ENCODE results near the gene SLC22A23. TPM values are rescaled to one million over a fixed set of nuclear protein-coding genes. Genes with fewer than 3 reads are reported as not detected.

SLC22A23 gene
- total RNA-seq, 4 donors from 2014 or later: 8.3 to 22.5 (median 12.8) TPM

DNA sequence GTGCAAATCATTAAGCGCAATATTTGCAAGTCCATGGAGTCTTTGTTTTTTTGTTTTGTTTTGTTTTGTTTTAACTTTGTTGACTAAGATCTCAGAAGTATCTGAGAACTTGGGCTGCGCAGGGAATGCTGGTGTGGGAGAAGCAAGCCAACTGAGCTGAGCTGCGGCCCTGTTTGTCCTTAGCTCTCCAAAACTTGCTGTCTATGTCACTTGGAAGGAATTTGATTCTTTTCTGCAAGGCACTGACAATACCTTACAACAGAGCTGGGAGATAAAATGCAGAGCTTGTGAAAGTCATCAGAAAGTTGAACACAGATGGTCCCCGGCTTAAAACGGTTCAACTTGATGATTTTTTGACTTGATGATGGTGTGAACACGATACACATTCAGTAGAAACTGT, 5.4 kb downstream of the SLC22A23 start:
- no peak for DNase-seq (ENCODE audit: low spot score)
- TF ChIP-seq, protein P1, sequence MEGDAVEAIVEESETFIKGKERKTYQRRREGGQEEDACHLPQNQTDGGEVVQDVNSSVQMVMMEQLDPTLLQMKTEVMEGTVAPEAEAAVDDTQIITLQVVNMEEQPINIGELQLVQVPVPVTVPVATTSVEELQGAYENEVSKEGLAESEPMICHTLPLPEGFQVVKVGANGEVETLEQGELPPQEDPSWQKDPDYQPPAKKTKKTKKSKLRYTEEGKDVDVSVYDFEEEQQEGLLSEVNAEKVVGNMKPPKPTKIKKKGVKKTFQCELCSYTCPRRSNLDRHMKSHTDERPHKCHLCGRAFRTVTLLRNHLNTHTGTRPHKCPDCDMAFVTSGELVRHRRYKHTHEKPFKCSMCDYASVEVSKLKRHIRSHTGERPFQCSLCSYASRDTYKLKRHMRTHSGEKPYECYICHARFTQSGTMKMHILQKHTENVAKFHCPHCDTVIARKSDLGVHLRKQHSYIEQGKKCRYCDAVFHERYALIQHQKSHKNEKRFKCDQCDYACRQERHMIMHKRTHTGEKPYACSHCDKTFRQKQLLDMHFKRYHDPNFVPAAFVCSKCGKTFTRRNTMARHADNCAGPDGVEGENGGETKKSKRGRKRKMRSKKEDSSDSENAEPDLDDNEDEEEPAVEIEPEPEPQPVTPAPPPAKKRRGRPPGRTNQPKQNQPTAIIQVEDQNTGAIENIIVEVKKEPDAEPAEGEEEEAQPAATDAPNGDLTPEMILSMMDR (IDR thresholded peaks at IDR 0.05): no peak
- no peak for ATAC-seq (ENCODE audit: low FRiP score)

GRCh38 chr6:3450888-3451287, 6.0 kb downstream of the SLC22A23 start:
- ATAC-seq (ENCODE audit: low FRiP score): no peak

GRCh38 chr6:3449750-3450305, 7.0 kb downstream of the SLC22A23 start:
- TF ChIP-seq, protein P1 (IDR thresholded peaks at IDR 0.05): no peak
- ATAC-seq (ENCODE audit: low FRiP score): no peak
- DNase-seq (ENCODE audit: low spot score): no peak

More at GRCh38 chr6:3450888-3451287, 6.0 kb downstream of the SLC22A23 start:
- DNase-seq (ENCODE audit: low spot score): no peak
- TF ChIP-seq, protein P1 (IDR thresholded peaks at IDR 0.05): no peak

DNA sequence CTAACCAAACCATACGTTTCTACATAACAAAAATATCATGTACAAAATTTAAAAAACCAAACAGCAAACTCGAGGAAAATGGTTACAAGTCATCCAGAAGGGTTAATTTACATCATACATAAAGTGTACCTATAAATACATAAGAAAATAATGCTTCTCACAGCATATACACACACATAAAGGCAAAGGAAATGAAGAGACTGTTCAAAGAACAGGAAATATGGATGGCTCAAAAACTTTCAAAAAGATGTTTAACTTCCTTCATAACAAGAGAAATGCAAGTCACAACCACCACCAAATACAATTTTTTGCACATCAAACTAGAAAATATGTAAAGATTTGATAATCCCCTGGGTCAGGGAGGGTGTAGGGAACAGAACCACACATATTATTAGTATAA, 7.5 kb downstream of the SLC22A23 start:
- no peak for ATAC-seq (ENCODE audit: low FRiP score)

GRCh38 chr6:3447005-3447404, 9.8 kb downstream of the SLC22A23 start:
- DNase-seq (ENCODE audit: low spot score) (no peak), ATAC-seq (ENCODE audit: low FRiP score) (no peak)
- TF ChIP-seq, protein P1 (IDR thresholded peaks at IDR 0.05): no peak

More for the DNA sequence above, 7.5 kb downstream of the SLC22A23 start:
- TF ChIP-seq, protein P1 (IDR thresholded peaks at IDR 0.05): no peak
- DNase-seq (ENCODE audit: low spot score): no peak

- TF ChIP-seq, protein P1 (IDR thresholded peaks at IDR 0.05): no peak
- DNase-seq (ENCODE audit: low spot score): no peak
- ATAC-seq (ENCODE audit: low FRiP score): no peak
These were observed 10.7 kb downstream of the SLC22A23 start for GRCh38 chr6:3446184-3446583.

DNA sequence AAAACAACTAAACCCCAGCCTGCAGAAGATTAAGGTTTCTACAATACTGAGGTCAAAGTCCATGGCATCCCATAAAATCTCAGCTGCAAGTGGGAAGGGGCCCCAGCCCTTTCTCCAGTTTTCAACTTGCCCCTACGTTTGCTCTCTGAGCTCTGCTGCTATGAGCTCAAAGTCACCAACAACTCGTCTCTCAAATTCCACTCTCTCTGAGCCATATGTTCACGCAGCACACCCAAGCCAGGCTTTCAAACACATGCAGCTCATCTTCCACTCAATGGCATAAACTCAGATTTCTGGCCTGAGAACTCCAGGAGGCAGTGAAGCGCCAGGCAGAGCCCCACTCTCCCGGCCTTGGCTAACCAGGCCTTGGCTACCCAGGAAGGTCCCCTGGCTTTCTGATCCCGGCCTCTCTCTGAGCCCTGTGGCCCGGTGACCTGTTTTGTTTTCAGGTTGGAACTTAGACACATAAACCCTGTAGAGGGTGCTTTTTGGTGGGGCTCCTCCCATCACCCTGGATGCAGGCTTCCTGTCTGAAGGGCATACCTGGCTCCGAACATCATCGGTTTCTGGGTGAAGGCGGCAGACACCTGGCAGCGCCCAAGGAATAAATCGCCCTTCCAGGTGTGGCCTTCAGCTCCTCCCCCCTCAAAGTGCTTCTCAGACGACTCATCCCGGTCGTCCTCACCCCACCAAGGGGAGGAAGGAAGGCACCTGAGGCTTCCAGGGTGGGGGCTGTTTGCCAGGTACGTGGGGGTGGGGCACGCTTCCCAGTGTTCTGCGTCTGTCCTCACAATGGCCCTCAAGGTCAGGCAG, 12.4 kb downstream of the SLC22A23 start:
- ATAC-seq (ENCODE audit: low FRiP score) (no peak), DNase-seq (ENCODE audit: low spot score) (no peak)
- TF ChIP-seq, protein P1 (IDR thresholded peaks at IDR 0.05): no peak

Measured in omental fat pad (tissue), 4 donors.